PC-9 (cell line): ENCODE data around the gene PEX11G. TPM values are rescaled to one million over a fixed set of nuclear protein-coding genes. Genes with fewer than 3 reads are reported as not detected.

Experiments used
- BruUV-seq: library from RNA; stranded (reverse); fragments of 400-500 nt; replicated peaks from 2 replicates; lab custom pipeline; 2021; lab: Mats Ljungman, UMichigan
- CTCF ChIA-PET: fragments of 300-600 bp; sonication (Branson Sonifier 250); formaldehyde crosslinking; loops from one replicate; lab custom pipeline; 2022; ENCODE audit warnings: antibody characterized with exemption; lab: Charles Lee
- POLR2A ChIA-PET: fragments of 300-600 bp; sonication (Branson Sonifier 250); formaldehyde crosslinking; loops from one replicate; lab custom pipeline; 2022; ENCODE audit warnings: antibody characterized with exemption; ENCODE audit not compliant: unreplicated experiment; lab: Charles Lee
- DNase-seq, 2 experiments: peaks; one replicate each; pipeline versions ENCODE4 v3.0.0 to v3.0.0-alpha.2; 2015 to 2022; ENCODE audit warnings: mixed read lengths in 1 of 2
- H2AFZ ChIP-seq: fragments of 200-600 bp; sonication (generic); 2 replicates; pipeline ENCODE4 v1.8.1; 2017; ENCODE audit warnings: antibody characterized with exemption
- H3F3A ChIP-seq: fragments of 200-600 bp; sonication (generic); 2 replicates; pipeline ENCODE4 v1.8.1; 2017; ENCODE audit warnings: antibody characterized with exemption, mild to moderate bottlenecking, low read depth; ENCODE audit not compliant: insufficient read depth
- H3K27ac ChIP-seq: fragments of 200-600 bp; sonication (generic); 2 replicates; pipeline ENCODE4 v1.6.1; 2016; ENCODE audit warnings: mixed run types
- H3K27me3 ChIP-seq: fragments of 200-600 bp; sonication (generic); 2 replicates; pipeline ENCODE4 v1.6.1; 2016; ENCODE audit warnings: low read depth, mixed run types; ENCODE audit not compliant: insufficient read depth
- H3K36me3 ChIP-seq: fragments of 200-600 bp; sonication (generic); 2 replicates; pipeline ENCODE4 v1.6.1; 2016; ENCODE audit warnings: low read depth, mixed run types
- H3K4me1 ChIP-seq: fragments of 200-600 bp; sonication (generic); replicated peaks from 2 replicates; pipeline ENCODE4 v1.6.1; 2016; ENCODE audit warnings: mixed run types; ENCODE audit not compliant: insufficient read depth
- H3K4me2 ChIP-seq: fragments of 200-600 bp; sonication (generic); 2 replicates; pipeline ENCODE4 v1.6.1; 2017; ENCODE audit warnings: mixed run types
- H3K4me3 ChIP-seq: fragments of 200-600 bp; sonication (generic); 2 replicates; pipeline ENCODE4 v1.6.1; 2016; ENCODE audit warnings: mixed run types
- H3K79me2 ChIP-seq: fragments of 200-600 bp; sonication (generic); 2 replicates; pipeline ENCODE4 v1.6.1; 2017; ENCODE audit warnings: low read depth, mixed run types
- H3K9me2 ChIP-seq: fragments of 200-600 bp; sonication (generic); 2 replicates; pipeline ENCODE4 v1.8.1; 2017; ENCODE audit warnings: mild to moderate bottlenecking; ENCODE audit not compliant: insufficient read depth
- H3K9me3 ChIP-seq: fragments of 200-600 bp; sonication (generic); 2 replicates; pipeline ENCODE4 v1.8.1; 2016; ENCODE audit warnings: low read depth; ENCODE audit not compliant: insufficient read depth
- H4K20me1 ChIP-seq: fragments of 200-600 bp; sonication (generic); 2 replicates; pipeline ENCODE4 v1.8.1; 2017; ENCODE audit not compliant: insufficient read depth
- EZH2 ChIP-seq: fragments of 200-600 bp; sonication (generic); IDR thresholded peaks from 2 replicates; pipeline ENCODE4 v1.8.0; 2017; ENCODE audit warnings: antibody characterized with exemption, low read depth
- intact Hi-C: fragments of 100-400 bp; cut with micrococcal nuclease; formaldehyde crosslinking; loops from one replicate; pipeline ENCODE4 v1.10.0; 2022; ENCODE audit not compliant: unreplicated experiment
- total RNA-seq: library from RNA; stranded (reverse); gene quantifications from 2 replicates; pipeline ENCODE4 v1.2.3, GENCODE V29; 2021
- TF ChIP-seq, protein P1 (sequence below): fragments of 200-600 bp; sonication (generic); conservative IDR thresholded peaks from 2 replicates; pipeline ENCODE4 v1.6.1; 2017; ENCODE audit warnings: mixed run types, antibody characterized with exemption, mild to moderate bottlenecking, moderate library complexity

The PEX11G gene
- total RNA-seq, 1 experiment from 2014 or later: 10.5 TPM

DNA sequence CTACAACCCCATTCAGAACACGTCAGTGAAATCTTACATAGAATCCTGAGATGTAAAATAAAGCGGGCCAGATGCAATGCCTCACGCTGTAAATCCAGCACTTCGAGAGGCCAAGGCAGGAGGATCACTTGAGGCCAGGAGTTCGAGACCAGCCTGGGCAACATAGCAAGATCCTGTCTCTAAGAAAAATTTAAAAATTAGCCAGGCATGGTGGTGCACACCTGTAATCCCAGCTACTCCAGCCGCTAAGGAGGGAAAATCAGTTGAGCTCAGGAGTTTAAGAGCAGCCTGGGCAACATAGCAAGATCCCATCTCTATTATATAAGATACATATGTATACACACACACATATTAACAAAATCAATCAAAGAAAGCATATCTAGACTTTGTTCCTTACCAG, 41.2 kb downstream of the PEX11G start:
- CTCF ChIA-PET: no interaction called here
- Histone ChIP-seq H3K4me2 (no peak overlapping the region), H3K36me3 (peaks cover 53% of the 10 kb centered on the region), H3K4me1 (no peaks in the 10 kb centered on the region), H3K27me3 (no peaks in the 10 kb centered on the region), H3K79me2 (0 out of 2 replicates have a peak, but pooled peaks cover 4% of the 10 kb centered on the region), H3F3A (peaks cover 3% of the 10 kb centered on the region), H3K27ac (no peak overlapping the region), H3K9me3 (no peaks in the 10 kb centered on the region), H3K4me3 (no peak overlapping the region), H2AFZ (no peak overlapping the region), H3K9me2 (no peaks in the 10 kb centered on the region), H4K20me1 (no peaks in the 10 kb centered on the region)
- no TSS peak for BruUV-seq
- no peak for DNase-seq
- TF ChIP-seq EZH2: no peak
- TF ChIP-seq, protein P1, sequence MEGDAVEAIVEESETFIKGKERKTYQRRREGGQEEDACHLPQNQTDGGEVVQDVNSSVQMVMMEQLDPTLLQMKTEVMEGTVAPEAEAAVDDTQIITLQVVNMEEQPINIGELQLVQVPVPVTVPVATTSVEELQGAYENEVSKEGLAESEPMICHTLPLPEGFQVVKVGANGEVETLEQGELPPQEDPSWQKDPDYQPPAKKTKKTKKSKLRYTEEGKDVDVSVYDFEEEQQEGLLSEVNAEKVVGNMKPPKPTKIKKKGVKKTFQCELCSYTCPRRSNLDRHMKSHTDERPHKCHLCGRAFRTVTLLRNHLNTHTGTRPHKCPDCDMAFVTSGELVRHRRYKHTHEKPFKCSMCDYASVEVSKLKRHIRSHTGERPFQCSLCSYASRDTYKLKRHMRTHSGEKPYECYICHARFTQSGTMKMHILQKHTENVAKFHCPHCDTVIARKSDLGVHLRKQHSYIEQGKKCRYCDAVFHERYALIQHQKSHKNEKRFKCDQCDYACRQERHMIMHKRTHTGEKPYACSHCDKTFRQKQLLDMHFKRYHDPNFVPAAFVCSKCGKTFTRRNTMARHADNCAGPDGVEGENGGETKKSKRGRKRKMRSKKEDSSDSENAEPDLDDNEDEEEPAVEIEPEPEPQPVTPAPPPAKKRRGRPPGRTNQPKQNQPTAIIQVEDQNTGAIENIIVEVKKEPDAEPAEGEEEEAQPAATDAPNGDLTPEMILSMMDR: no peak
- intact Hi-C loops: no loop called here
- POLR2A ChIA-PET: no interaction called here

DNA sequence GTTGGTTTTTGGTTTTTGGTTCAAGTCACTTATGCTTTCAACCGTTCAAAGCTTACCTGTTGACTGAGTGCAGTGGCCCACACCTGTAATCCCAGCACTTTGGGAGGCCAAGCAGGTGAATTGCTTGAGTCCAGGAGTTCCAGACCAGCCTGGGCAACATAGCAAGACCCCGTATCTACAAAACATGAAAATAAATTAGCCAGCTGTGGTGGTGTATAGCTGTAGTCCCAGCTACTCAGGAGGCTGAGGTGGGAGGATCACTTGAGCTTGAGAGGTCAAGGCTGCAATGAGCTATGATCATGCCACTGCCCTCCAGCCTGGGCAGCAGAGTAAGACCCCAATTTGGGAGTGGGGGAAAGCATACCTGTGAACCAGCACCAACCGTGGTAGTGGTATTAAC, 43.7 kb downstream of the PEX11G start:
- no peak overlapping the region for H2AFZ ChIP-seq
- H3K9me3 ChIP-seq: no peaks in the 10 kb centered on the region
- no peak for DNase-seq
- H3K36me3 ChIP-seq: peaks cover 40% of the 10 kb centered on the region
- TF ChIP-seq EZH2: no peak
- TF ChIP-seq, protein P1: no peak
- H3K27me3 ChIP-seq: no peaks in the 10 kb centered on the region
- ChIA-PET POLR2A (no interaction called here), CTCF (no interaction called here)
- no peaks in the 10 kb centered on the region for H4K20me1 ChIP-seq
- H3K4me3 ChIP-seq: no peak overlapping the region
- no peaks in the 10 kb centered on the region for H3K4me1 ChIP-seq
- no peaks in the 10 kb centered on the region for H3K9me2 ChIP-seq
- no TSS peak for BruUV-seq
- no peaks in the 10 kb centered on the region for H3K79me2 ChIP-seq
- no peak overlapping the region for H3K4me2 ChIP-seq
- intact Hi-C loops: no loop called here
- H3F3A ChIP-seq: peaks cover 3% of the 10 kb centered on the region
- H3K27ac ChIP-seq: no peak overlapping the region

DNA sequence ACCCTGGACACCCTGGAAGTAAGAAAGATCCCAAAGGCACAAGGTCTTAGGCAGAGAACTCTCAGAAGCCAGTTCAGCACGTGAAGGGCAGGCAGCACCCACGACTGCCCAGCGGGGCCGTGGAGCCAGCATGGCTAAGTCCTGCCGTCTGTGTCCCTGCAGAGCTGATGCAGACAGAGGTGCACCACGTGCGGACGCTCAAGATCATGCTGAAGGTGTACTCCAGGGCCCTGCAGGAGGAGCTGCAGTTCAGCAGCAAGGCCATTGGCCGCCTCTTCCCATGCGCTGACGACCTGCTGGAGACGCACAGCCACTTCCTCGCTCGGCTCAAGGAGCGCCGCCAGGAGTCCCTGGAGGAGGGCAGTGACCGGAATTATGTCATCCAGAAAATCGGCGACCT, 44.8 kb downstream of the PEX11G start:
- no peaks in the 10 kb centered on the region for H3K27me3 ChIP-seq
- H2AFZ ChIP-seq: no peak overlapping the region
- no peak overlapping the region for H3K4me3 ChIP-seq
- no TSS peak for BruUV-seq
- H3K4me2 ChIP-seq: no peak overlapping the region
- H3F3A ChIP-seq: peaks cover 3% of the 10 kb centered on the region
- TF ChIP-seq, protein P1: no peak
- TF ChIP-seq EZH2: no peak
- H3K36me3 ChIP-seq: peaks cover 30% of the 10 kb centered on the region
- no peaks in the 10 kb centered on the region for H4K20me1 ChIP-seq
- H3K9me3 ChIP-seq: no peaks in the 10 kb centered on the region
- no peak for DNase-seq
- POLR2A ChIA-PET: no interaction called here
- intact Hi-C loops: no loop called here
- no peaks in the 10 kb centered on the region for H3K9me2 ChIP-seq
- H3K27ac ChIP-seq: no peak overlapping the region
- CTCF ChIA-PET: no interaction called here
- no peaks in the 10 kb centered on the region for H3K79me2 ChIP-seq
- no peaks in the 10 kb centered on the region for H3K4me1 ChIP-seq
